ENCODE data around the gene SPACA9. TPM values are rescaled to one million over a fixed set of nuclear protein-coding genes. Genes with fewer than 3 reads are reported as not detected.
A peak's percentile ranks its signal among the peaks of the same experiment; 100 is the strongest.

The SPACA9 gene
- total RNA-seq, 1 experiment from 2014 or later, result 1.3 TPM

GRCh38 chr9:132879457-132880323, 992 bp downstream of the SPACA9 start:
- no peaks in the 10 kb centered on the region for H3K9me3 Mint-ChIP-seq
- peaks cover 46% of the 10 kb centered on the region for H3K27me3 Mint-ChIP-seq (ENCODE audit: low read depth)
- Histone ChIP-seq H3K27ac (ENCODE audit: insufficient read length, low read depth, low read length) (no peak overlapping the region), H2AFZ (ENCODE audit: low read length) (no peak overlapping the region), H2AK5ac (ENCODE audit: insufficient read length, low read length) (no peak overlapping the region), H3K79me1 (ENCODE audit: insufficient read depth, low read depth, low read length, poor library complexity, severe bottlenecking) (no peaks in the 10 kb centered on the region), H3K23ac (ENCODE audit: insufficient read length, low read depth, low read length) (no peak overlapping the region), H2BK12ac (ENCODE audit: insufficient read length, low read depth, low read length) (no peak overlapping the region), H4K5ac (ENCODE audit: insufficient read length, low read depth, low read length) (no peak overlapping the region), H3T11ph (ENCODE audit: low read length) (no peak overlapping the region), H2BK20ac (ENCODE audit: low read depth, low read length, poor library complexity, severe bottlenecking) (no peak overlapping the region), H4K91ac (ENCODE audit: insufficient read length, low read depth, low read length) (no peak overlapping the region), H3K4ac (ENCODE audit: low read depth, low read length) (no peak overlapping the region), H3K4me1 (ENCODE audit: insufficient read depth, low read length) (no peaks in the 10 kb centered on the region), H3K23me2 (ENCODE audit: insufficient read length, low read depth, low read length, poor library complexity, severe bottlenecking) (peaks cover 4% of the 10 kb centered on the region), H3K14ac (ENCODE audit: insufficient read depth, low read length) (no peak overlapping the region), H3K4me2 (ENCODE audit: insufficient read depth, insufficient read length, low read length) (peak overlapping the region; percentile 45), H3K9me3 (ENCODE audit: control insufficient read depth, low read depth, low read length) (no peaks in the 10 kb centered on the region), H2BK5ac (ENCODE audit: insufficient read length, low read length) (no peak overlapping the region), H2BK120ac (ENCODE audit: low read depth, low read length, poor library complexity, severe bottlenecking) (no peak overlapping the region), H2BK15ac (ENCODE audit: low read depth, low read length) (no peak overlapping the region), H3K9ac (ENCODE audit: extremely low read depth, insufficient read length, low read length) (no peak overlapping the region), H4K20me1 (ENCODE audit: control insufficient read depth, insufficient read depth, insufficient read length) (no peaks in the 10 kb centered on the region), H3K18ac (ENCODE audit: insufficient read length, low read depth, low read length) (no peak overlapping the region), H3K27me3 (ENCODE audit: insufficient read depth, low read length) (no peaks in the 10 kb centered on the region), H4K8ac (replicated peaks; ENCODE audit: insufficient read length, low read depth, low read length) (no peak overlapping the region), H3K79me2 (ENCODE audit: insufficient read depth, low read length) (no peaks in the 10 kb centered on the region), H3K56ac (ENCODE audit: insufficient read length, low read depth, low read length) (no peak overlapping the region)
- H3K36me3 Mint-ChIP-seq (ENCODE audit: insufficient read depth in 1 of 3, low read depth in 3 of 3), result no peaks in the 10 kb centered on the region; a peak in 1 of 7 replicates
- no peak for DNase-seq
- 0 out of 4 replicates have a peak, but pooled peaks cover 0 to 3% of the 10 kb centered on the region in 2 experiments for H3K4me1 Mint-ChIP-seq
- peak overlapping the region in 1 of 3 experiments; percentile 35; a peak in 2 of 7 replicates for H3K27ac Mint-ChIP-seq
- H3K4me3 Mint-ChIP-seq, result peak overlapping the region; percentile 74 to 86
- no CpG with 5 or more reads among the region's 6 CpGs for WGBS (ENCODE audit: extremely low coverage, insufficient read length, low lambda C conversion rate)
- no peak for TF ChIP-seq CTCF (conservative IDR thresholded peaks at IDR 0.05)

All from H9 (cell line).